GM19455 (cell line): ENCODE results near the gene ALOX12B.
"Not testable (repeated sequence)": the region's sequence is repeated elsewhere in the genome, so short reads cannot be mapped to it uniquely, and the experiment has no call there.

Source experiments
- ATAC-seq: cut with Tn5 transposase; IDR thresholded peaks from one replicate; pipeline ENCODE4 v1.9.1; 2021; ENCODE audit not compliant: unreplicated experiment

The ALOX12B gene

GRCh38 chr17:8067806-8068205 lies 19.7 kb downstream of the ALOX12B start:
- no peak for ATAC-seq

- no peak for ATAC-seq
These were observed 20.4 kb downstream of the ALOX12B start for GRCh38 chr17:8066841-8067775.

GRCh38 chr17:8064561-8065019 lies 22.9 kb downstream of the ALOX12B start:
- no peak for ATAC-seq

GRCh38 chr17:8063761-8064534 lies 23.6 kb downstream of the ALOX12B start:
- no peak for ATAC-seq

- ATAC-seq: no peak
These were observed 24.6 kb downstream of the ALOX12B start for GRCh38 chr17:8062807-8063483.

- no peak for ATAC-seq
These were observed 25.1 kb downstream of the ALOX12B start for GRCh38 chr17:8062435-8062806.

- ATAC-seq: not testable (repeated sequence)
These were observed 25.7 kb downstream of the ALOX12B start for GRCh38 chr17:8061851-8062250.

GRCh38 chr17:8060274-8060673 lies 27.2 kb downstream of the ALOX12B start:
- ATAC-seq: no peak

- no peak for ATAC-seq
These were observed 28.4 kb downstream of the ALOX12B start for GRCh38 chr17:8059131-8059530.

- no peak for ATAC-seq
These were observed 29.8 kb downstream of the ALOX12B start for GRCh38 chr17:8057691-8058114.

GRCh38 chr17:8056976-8057625 lies 30.4 kb downstream of the ALOX12B start:
- ATAC-seq: no peak

GRCh38 chr17:8056232-8056975 lies 31.1 kb downstream of the ALOX12B start:
- ATAC-seq: no peak

GRCh38 chr17:8055851-8056231 lies 31.7 kb downstream of the ALOX12B start:
- ATAC-seq: no peak

GRCh38 chr17:8053600-8053999 lies 33.9 kb downstream of the ALOX12B start:
- no peak for ATAC-seq

GRCh38 chr17:8052256-8053252 lies 35.0 kb downstream of the ALOX12B start:
- no peak for ATAC-seq

GRCh38 chr17:8051831-8052230 lies 35.7 kb downstream of the ALOX12B start:
- ATAC-seq: no peak

- no peak for ATAC-seq
These were observed 38.8 kb downstream of the ALOX12B start for GRCh38 chr17:8048736-8049135.

GRCh38 chr17:8048236-8048635 lies 39.3 kb downstream of the ALOX12B start:
- no peak for ATAC-seq

- ATAC-seq: no peak
These were observed 39.8 kb downstream of the ALOX12B start for GRCh38 chr17:8047769-8048110.
